ENCODE results near the gene TNF.
A peak's percentile ranks its signal among the peaks of the same experiment; 100 is the strongest.

TNF gene

DNA sequence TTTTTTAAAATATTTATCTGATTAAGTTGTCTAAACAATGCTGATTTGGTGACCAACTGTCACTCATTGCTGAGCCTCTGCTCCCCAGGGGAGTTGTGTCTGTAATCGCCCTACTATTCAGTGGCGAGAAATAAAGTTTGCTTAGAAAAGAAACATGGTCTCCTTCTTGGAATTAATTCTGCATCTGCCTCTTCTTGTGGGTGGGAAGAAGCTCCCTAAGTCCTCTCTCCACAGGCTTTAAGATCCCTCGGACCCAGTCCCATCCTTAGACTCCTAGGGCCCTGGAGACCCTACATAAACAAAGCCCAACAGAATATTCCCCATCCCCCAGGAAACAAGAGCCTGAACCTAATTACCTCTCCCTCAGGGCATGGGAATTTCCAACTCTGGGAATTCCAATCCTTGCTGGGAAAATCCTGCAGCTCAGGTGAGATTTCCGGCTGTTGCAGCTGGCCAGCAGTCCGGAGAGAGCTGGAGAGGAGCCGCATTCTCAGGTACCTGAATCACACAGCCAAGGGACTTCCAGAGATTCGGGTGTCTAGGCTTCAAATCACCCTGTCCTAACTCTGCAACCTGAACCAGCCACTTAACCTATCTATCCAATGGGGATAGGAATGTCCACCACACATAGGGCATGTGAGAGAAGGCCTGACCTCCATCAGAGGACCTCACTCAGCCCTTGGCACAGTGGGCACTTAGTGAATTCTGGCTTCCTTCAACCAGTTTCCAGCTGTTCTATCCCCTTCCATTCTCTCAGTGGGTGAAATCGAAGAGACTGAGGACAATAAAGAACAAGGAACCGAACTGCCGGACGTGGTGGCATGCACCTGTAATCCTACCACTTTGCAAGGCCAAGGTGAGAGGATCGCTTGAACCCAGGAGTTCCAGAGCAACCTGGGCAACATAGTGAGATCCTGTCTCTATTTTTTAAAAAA lies 3.1 kb downstream of the TNF start:
- DNase-seq (ENCODE audit: insufficient read length, low spot score) (no peak), FAIRE-seq (no peak)
- TF ChIP-seq, protein P1, sequence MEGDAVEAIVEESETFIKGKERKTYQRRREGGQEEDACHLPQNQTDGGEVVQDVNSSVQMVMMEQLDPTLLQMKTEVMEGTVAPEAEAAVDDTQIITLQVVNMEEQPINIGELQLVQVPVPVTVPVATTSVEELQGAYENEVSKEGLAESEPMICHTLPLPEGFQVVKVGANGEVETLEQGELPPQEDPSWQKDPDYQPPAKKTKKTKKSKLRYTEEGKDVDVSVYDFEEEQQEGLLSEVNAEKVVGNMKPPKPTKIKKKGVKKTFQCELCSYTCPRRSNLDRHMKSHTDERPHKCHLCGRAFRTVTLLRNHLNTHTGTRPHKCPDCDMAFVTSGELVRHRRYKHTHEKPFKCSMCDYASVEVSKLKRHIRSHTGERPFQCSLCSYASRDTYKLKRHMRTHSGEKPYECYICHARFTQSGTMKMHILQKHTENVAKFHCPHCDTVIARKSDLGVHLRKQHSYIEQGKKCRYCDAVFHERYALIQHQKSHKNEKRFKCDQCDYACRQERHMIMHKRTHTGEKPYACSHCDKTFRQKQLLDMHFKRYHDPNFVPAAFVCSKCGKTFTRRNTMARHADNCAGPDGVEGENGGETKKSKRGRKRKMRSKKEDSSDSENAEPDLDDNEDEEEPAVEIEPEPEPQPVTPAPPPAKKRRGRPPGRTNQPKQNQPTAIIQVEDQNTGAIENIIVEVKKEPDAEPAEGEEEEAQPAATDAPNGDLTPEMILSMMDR (IDR thresholded peaks at IDR 0.05; ENCODE audit: insufficient read depth, missing control alignments): no peak

DNA sequence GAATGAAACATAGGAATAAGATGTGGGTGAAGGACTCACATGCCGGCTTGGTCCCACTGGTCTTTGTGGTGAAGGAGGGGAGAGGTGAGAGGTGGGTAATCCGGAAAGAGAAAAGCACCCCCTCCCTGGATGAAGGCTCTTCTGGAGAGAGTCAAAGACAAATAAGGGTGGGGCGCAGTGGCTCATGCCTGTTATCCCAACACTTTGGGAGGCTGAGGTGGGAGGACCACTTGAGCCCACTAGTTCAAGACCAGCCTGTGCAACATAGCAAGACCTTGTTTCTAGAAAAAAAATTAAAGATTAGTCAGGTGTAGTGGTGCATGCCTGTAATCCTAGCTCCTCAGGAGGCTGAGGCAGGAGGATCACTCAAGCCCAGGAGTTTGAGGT lies 3.7 kb downstream of the TNF start:
- FAIRE-seq: no peak
- TF ChIP-seq, protein P1 (IDR thresholded peaks at IDR 0.05; ENCODE audit: insufficient read depth, missing control alignments): no peak
- DNase-seq (ENCODE audit: insufficient read length, low spot score): no peak

DNA sequence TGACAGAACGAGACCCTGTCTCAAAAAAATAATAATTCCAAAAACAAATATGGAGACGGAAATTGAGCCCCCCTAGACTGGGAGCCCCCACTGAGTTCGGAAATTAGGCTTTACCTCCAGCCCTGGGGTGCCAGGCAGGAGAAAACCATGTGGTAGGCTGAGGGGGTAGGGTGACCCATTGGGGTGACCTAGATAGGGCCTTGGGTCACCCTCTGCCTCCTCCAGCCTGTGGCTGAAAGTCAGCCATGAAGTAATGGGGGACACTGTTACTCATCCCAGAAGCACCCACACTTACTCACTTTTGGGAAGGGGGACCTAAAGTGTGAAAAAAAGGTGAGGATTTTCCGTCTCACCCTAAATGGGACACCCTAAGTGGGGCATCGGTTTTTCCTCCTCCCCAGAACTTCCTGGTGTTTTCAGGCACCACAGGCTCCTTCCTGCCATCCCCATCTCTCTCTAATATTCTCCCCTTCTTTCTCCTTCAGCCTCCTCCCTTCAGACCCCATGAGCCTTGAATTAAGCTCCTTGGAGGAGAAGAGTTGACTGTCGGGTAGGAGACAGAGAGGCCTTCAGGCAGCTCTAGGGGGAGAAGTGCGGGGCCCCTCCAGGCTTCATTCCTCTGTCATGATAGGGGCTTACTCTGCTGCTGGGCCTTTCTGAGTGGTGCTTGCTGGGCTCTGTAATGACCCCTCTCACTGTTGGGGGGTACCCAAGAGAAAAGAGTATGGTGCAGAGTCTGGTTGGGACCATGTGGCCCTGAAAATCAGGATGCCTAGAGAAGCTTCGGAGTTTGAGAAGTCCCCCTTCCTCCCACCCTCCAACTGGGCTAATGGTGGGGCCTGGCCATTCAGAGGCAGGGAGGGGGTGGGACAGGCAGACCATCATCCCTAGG lies 4.4 kb downstream of the TNF start:
- DNase-seq (ENCODE audit: insufficient read length, low spot score) (no peak), FAIRE-seq (no peak)
- TF ChIP-seq, protein P1 (IDR thresholded peaks at IDR 0.05; ENCODE audit: insufficient read depth, missing control alignments): no peak

DNA sequence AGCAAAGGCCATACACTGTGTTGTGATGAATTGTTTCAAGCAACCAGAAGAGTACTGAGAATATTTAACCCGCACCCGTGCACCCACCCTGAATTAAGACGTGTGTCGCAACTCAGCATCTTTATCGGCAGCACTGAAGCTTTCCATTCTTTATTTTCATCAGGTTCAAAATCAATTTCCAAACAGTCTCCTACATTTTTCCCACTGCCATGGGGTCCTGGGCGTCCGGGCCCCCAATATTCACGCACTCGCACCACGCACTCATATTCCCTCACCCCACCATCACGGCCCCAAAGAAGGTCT lies 5.0 kb downstream of the TNF start:
- DNase-seq (ENCODE audit: insufficient read length, low spot score): no peak
- no peak for FAIRE-seq
- TF ChIP-seq, protein P1 (IDR thresholded peaks at IDR 0.05; ENCODE audit: insufficient read depth, missing control alignments): no peak

DNA sequence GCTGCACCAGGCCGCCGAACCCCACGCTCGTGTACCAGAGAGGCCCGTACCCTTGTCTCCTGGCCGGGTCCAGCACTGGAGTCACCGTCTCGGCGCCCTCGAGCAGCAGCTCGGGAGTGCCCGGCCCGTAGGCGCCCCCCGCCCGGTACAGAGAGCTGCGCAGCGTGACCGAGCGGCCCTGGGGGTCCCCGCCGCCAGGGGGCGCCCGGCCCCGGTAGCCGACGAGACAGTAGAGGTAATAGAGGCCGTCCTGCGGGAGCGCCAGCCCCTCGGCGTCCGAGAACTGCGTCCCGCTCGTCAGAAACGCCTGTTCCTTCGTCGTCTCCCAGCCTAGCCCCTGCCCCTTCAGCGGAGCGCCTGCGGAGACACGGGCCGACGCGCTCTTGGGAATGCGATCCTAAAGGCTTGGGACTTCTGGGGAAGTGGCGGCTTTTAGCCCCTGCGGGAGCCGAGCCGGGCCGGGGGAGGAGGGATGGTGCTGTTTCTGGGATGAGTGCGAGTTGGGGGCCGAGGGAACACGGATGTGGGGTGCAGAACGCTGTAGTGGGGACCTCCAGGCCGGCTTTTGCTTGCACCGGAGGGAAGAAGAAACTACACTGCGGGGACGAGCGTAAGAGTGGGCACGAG lies 5.6 kb downstream of the TNF start:
- DNase-seq (ENCODE audit: insufficient read length, low spot score) (peak; percentile 86), FAIRE-seq (no peak)
- TF ChIP-seq, protein P1 (IDR thresholded peaks at IDR 0.05; ENCODE audit: insufficient read depth, missing control alignments): peak; percentile 84

DNA sequence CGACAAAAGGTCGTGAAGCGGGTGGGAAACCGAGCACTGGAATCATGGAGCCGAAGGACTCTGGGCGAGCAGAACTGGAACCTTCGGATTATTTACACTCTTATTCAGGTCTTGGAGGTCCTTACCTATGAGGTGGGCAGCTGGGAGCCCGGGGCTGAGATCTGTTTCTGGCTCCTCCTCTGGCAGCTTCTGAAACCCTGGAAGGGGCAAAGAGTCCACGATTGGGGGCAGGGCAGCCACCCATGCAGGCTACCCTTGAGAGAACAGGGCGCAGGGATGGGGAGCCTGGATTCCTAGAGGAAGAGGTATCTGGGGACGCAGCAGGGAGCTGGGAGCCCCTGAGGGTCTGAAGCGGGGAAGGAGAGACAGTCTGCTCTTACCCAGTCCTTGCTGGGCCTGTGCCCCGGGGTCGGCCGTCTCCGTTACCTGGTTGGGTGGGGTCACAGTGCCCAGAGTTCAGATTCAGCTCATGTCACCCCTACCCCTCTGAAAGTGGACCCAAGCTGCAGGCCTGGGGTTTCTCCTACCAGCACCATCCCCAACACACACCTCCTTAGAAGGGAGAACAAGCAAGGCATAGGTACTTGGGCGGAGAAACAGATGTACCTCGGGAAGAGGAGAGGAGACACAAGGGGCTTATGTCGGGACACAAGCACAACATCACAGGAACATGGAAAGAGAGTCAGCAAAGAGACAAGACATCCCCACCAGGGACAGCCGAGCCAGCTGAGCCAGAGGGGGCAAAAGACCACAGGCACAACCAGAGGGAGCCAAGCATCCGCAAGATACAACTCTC lies 6.3 kb downstream of the TNF start:
- TF ChIP-seq, protein P1 (IDR thresholded peaks at IDR 0.05; ENCODE audit: insufficient read depth, missing control alignments): no peak
- DNase-seq (ENCODE audit: insufficient read length, low spot score) (no peak), FAIRE-seq (no peak)

Measured in D721Med (cell line).